ENCODE results near the gene CDC42.
"Not testable (repeated sequence)": the region's sequence is repeated elsewhere in the genome, so short reads cannot be mapped to it uniquely, and the experiment has no call there.

DNA sequence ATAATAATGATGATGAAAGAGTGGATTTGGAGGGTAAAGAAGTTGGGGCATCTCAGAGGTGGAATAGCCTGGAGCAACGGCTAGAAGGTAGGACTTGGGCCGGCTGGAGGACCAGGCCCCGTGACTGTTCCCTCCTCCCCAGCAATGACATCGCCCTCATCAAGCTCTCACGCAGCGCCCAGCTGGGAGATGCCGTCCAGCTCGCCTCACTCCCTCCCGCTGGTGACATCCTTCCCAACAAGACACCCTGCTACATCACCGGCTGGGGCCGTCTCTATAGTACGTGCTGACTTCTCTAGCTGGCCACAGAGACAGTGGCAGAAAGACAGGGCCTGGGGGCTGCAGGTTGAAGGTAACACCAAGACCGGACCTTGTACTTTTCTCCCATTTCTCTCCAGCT is 45.8 kb upstream of the CDC42 start:
- TF ChIP-seq, protein P1, sequence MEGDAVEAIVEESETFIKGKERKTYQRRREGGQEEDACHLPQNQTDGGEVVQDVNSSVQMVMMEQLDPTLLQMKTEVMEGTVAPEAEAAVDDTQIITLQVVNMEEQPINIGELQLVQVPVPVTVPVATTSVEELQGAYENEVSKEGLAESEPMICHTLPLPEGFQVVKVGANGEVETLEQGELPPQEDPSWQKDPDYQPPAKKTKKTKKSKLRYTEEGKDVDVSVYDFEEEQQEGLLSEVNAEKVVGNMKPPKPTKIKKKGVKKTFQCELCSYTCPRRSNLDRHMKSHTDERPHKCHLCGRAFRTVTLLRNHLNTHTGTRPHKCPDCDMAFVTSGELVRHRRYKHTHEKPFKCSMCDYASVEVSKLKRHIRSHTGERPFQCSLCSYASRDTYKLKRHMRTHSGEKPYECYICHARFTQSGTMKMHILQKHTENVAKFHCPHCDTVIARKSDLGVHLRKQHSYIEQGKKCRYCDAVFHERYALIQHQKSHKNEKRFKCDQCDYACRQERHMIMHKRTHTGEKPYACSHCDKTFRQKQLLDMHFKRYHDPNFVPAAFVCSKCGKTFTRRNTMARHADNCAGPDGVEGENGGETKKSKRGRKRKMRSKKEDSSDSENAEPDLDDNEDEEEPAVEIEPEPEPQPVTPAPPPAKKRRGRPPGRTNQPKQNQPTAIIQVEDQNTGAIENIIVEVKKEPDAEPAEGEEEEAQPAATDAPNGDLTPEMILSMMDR (conservative IDR thresholded peaks at IDR 0.05; ENCODE audit: low read length) = not testable (repeated sequence)
- TF ChIP-seq EZH2phosphoT487 (IDR thresholded peaks at IDR 0.05; ENCODE audit: borderline replicate concordance) = not testable (repeated sequence)
